Calu3 (cell line): ENCODE results near the gene FBXL17. TPM values are rescaled to one million over a fixed set of nuclear protein-coding genes. Genes with fewer than 3 reads are reported as not detected.

Source experiments
- BruUV-seq: library from RNA; stranded (reverse); fragments of 400-500 nt; replicated peaks from 2 replicates; lab custom pipeline; 2021; lab: Mats Ljungman, UMichigan
- CTCF ChIA-PET: fragments of 300-600 bp; sonication (Branson Sonifier 250); formaldehyde crosslinking; loops from one replicate; lab custom pipeline; 2022; ENCODE audit warnings: antibody characterized with exemption; lab: Charles Lee
- DNase-seq: peaks from one replicate; pipeline ENCODE4 v3.0.0; 2022
- H3K27ac Mint-ChIP-seq: one replicate; pipeline ENCODE4 v1.8.0; 2022; ENCODE audit warnings: mixed read lengths; ENCODE audit not compliant: unreplicated experiment
- H3K27me3 Mint-ChIP-seq: one replicate; pipeline ENCODE4 v1.8.0; 2022; ENCODE audit warnings: mixed read lengths; ENCODE audit not compliant: unreplicated experiment
- H3K36me3 Mint-ChIP-seq: one replicate; pipeline ENCODE4 v1.8.0; 2022; ENCODE audit warnings: mild to moderate bottlenecking, moderate library complexity, mixed read lengths; ENCODE audit not compliant: insufficient read depth, unreplicated experiment
- H3K4me1 Mint-ChIP-seq: one replicate; pipeline ENCODE4 v1.8.0; 2022; ENCODE audit warnings: mild to moderate bottlenecking, low read depth, mixed read lengths; ENCODE audit not compliant: unreplicated experiment
- H3K4me3 Mint-ChIP-seq: one replicate; pipeline ENCODE4 v1.8.0; 2022; ENCODE audit warnings: mild to moderate bottlenecking, low read depth, moderate library complexity, mixed read lengths; ENCODE audit not compliant: unreplicated experiment
- H3K9me3 Mint-ChIP-seq: one replicate; pipeline ENCODE4 v1.8.0; 2022; ENCODE audit warnings: low read depth, mixed read lengths; ENCODE audit not compliant: unreplicated experiment
- CTCF ChIP-seq: fragments of 200-600 bp; IDR thresholded peaks from one replicate; pipeline ENCODE4 v1.8.0; 2022; ENCODE audit warnings: antibody characterized with exemption; ENCODE audit not compliant: unreplicated experiment
- intact Hi-C: fragments of 100-400 bp; cut with micrococcal nuclease; formaldehyde crosslinking; loops from one replicate; pipeline ENCODE4 v1.10.0; 2022; ENCODE audit not compliant: unreplicated experiment
- total RNA-seq: library from RNA; stranded (reverse); gene quantifications from 2 replicates; pipeline ENCODE4 v1.2.3, GENCODE V29; 2022

Gene FBXL17
- total RNA-seq, 1 experiment from 2014 or later: 19.6 TPM

DNA sequence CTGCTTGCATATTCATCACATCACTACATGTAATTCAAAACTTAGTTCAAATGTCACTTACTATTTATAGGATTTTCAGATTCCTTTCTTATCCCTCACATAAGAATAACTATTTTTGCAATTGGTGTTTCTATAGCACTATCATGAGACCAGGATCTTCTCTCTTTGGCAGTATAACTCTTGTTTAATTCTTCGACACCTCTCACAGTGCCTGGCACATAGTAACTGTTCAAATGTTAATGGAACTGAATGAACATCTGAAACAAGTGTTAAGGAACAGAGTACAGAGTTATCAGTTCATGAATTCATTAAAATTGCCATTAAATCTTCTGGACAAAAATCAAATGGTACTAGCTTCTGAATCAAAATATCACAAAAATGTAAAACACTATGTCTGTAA lies 40.0 kb downstream of the FBXL17 start:
- Mint-ChIP-seq H3K36me3 (no peaks in the 10 kb centered on the region), H3K9me3 (no peaks in the 10 kb centered on the region), H3K27ac (no peak overlapping the region), H3K4me3 (no peak overlapping the region), H3K27me3 (no peaks in the 10 kb centered on the region), H3K4me1 (peaks cover 9% of the 10 kb centered on the region)
- no TSS peak for BruUV-seq
- intact Hi-C loops: loop anchor here (5.0 to 10.0 kb wide), 3 partner anchors 45 to 637 kb away; no protein-coding TSS in a partner anchor
- CTCF ChIA-PET: no interaction called here
- TF ChIP-seq CTCF: no peak
- no peak for DNase-seq

GRCh38 chr5:108340131-108340530 lies 41.8 kb downstream of the FBXL17 start:
- no peak for TF ChIP-seq CTCF
- no peak for DNase-seq
- intact Hi-C loops: loop anchor here (5.0 to 10.0 kb wide), 3 partner anchors 43 to 635 kb away; no protein-coding TSS in a partner anchor
- CTCF ChIA-PET: no interaction called here
- no peaks in the 10 kb centered on the region for H3K36me3 Mint-ChIP-seq
- no peak overlapping the region for H3K4me3 Mint-ChIP-seq
- peaks cover 9% of the 10 kb centered on the region for H3K4me1 Mint-ChIP-seq
- no peaks in the 10 kb centered on the region for H3K9me3 Mint-ChIP-seq
- H3K27ac Mint-ChIP-seq: no peak overlapping the region
- no TSS peak for BruUV-seq
- H3K27me3 Mint-ChIP-seq: no peaks in the 10 kb centered on the region

DNA sequence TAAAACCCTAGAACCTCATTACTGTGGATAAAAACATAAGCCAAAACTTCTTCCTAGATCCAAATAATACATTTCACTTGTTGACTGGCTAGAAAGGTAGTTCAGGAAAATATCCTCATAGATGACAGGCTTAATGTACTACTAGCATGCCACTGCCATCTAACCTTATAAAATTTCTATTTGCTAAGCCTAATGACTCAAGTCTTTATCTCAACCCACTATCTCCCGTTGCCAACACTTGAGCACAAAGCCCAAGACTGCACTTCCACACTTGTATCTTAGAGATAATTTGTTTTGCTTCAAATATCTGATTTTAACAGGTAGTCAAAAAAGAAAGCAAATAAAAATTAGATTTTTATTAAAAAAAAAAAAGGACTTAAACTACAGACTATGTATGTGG lies 42.7 kb downstream of the FBXL17 start:
- H3K27me3 Mint-ChIP-seq: no peaks in the 10 kb centered on the region
- no peak overlapping the region for H3K27ac Mint-ChIP-seq
- no peak for TF ChIP-seq CTCF
- H3K36me3 Mint-ChIP-seq: no peaks in the 10 kb centered on the region
- CTCF ChIA-PET: interaction anchor here (0.7 kb wide), 1 partner anchor 251 kb away, joined by 5 read pairs; no protein-coding TSS in a partner anchor
- intact Hi-C loops: no loop called here
- no peak for DNase-seq
- H3K4me3 Mint-ChIP-seq: no peak overlapping the region
- no peaks in the 10 kb centered on the region for H3K9me3 Mint-ChIP-seq
- H3K4me1 Mint-ChIP-seq: peaks cover 6% of the 10 kb centered on the region
- no TSS peak for BruUV-seq

GRCh38 chr5:108334225-108334624 lies 47.7 kb downstream of the FBXL17 start:
- no TSS peak for BruUV-seq
- Mint-ChIP-seq H3K4me1 (no peaks in the 10 kb centered on the region), H3K36me3 (no peaks in the 10 kb centered on the region), H3K4me3 (no peak overlapping the region), H3K27me3 (no peaks in the 10 kb centered on the region), H3K27ac (no peak overlapping the region), H3K9me3 (no peaks in the 10 kb centered on the region)
- intact Hi-C loops: no loop called here
- no peak for TF ChIP-seq CTCF
- CTCF ChIA-PET: interaction anchor here (1.6 kb wide), 1 partner anchor 11 kb away, joined by 3 read pairs; no protein-coding TSS in a partner anchor
- no peak for DNase-seq
